ENCODE data around the gene TBXAS1.
"Not testable (repeated sequence)": the region's sequence is repeated elsewhere in the genome, so short reads cannot be mapped to it uniquely, and the experiment has no call there.

TBXAS1 gene

DNA sequence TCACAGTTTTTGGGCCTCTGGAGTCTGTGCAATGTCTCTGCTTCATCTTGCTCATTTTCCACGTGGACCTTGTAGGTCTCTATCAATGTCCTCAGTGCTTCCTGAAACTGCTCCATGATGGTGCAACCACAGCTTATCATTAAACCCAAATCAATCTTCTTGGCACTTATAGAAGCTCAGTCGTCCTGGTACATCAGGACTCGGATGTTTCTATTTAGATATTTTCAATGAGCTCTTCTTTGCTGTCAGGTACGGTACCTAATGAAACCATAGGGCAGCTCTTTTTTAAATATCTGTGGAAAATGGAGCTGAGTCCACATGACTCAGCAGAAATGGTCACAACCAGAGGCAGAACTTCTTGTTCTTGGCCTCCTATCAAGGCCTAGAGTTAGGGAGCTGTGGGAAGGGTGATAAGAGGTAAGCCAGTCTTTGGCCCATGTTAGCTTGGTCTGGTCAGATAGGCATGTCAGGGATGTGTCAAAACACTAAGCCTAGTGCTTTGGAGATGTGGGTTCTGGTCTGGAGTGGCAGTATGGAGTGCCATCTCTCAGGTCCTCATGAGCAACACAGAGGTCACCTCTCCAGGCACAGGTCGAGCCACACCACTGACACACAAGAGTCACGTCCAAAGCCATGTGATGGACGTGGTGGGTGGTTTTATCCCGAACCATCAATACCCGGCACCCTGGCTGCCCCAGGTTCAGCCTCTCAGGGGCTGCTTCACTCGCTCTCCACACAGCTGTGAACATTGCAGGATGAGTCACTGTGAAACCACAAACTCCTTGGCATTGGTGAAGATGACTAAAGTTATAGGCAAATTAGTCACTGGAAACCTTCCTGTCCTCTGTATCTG, 87.0 kb downstream of the TBXAS1 start:
- DNase-seq (ENCODE audit: low spot score) = peak; percentile 59

DNA sequence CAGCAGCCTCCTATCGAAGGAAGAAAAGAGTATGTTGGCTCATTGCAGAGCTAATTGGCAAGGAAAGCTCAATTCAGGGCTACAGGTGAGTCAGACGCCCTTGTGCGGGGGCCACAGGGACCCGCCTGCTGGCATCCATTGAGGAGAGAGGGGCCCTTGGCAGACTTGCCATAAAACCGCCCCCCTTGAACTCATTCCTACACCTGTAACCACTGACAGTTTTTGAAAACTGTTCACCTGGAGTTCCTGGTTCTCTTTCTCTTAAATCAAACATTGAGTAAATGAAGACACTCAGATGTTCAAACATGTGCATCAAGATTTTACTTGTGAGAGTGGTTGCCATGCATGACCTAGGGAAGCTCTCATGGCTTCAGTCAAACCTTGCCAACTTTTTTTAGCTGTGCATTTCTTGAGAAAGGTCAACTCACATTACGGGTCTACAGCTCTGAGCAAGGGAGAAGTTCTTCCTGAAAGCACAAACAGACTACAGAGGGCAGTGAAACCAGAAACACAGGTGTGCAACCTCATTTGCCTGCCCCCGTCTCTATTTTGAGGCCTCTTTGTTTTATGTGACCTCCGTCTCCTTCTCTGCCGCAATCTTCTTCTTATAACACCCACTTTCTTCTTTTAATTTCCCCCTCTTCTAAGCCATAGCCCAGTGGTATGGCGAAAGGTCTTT, 87.8 kb downstream of the TBXAS1 start:
- peak; percentile 42 for DNase-seq (ENCODE audit: low spot score)

DNA sequence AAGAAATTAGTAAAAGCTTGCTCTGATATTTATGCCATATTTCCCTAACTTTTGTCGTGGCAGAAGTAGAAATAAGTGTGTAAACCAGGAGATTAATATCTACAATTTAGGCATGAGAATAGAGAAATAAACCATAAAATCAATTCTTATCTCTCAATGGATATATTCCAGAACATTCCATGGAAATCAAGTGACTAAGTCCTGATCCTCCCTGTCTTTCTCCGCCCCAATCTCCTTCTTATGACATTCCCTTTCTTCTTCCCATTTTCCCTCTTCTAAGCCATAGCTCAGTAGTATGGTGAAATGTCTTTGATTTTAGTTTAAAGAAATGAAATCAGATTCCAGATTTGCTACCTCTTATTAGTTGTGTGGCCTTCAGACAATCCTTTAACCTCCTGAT, 88.8 kb downstream of the TBXAS1 start:
- no peak for DNase-seq (ENCODE audit: low spot score)

DNA sequence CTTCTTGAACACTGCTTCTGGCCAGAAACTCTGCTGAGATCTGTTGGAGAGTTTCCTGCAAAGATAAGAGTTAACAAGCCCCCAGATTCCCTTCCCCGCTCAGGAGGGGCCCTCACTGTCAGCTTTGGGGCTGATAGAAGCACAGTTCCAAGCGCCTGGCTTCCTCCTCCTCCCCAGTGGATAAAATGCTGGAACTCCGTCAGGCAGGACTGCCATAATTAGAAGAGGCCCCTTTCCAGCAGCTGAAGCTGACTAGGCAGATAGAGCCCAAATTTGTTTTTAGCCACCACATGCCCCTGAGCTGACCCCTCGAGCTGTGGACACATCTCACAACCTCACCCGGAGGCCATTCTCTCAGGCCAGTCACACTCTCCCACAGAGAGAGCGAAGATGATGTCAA, 89.4 kb downstream of the TBXAS1 start:
- DNase-seq (ENCODE audit: low spot score) = no peak

DNA sequence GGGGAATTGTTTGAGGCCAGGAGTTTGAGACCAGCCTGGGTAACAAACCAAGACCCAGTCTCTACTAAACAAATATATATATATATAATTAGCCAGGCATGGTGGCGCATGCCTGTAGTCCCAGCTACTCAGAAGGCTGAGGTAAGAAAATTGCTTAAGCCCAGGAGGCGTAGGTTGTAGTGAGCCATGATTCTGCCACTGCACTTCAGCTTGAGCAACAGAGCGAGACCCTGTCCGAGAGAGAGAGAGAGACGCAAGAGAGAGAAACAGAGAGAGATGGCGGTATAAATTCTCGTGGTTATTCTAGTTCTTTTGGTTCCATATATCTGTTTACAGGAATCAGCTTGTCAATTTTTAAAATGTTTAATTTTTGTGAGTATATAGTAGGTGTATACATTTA, 94.0 kb downstream of the TBXAS1 start:
- no peak for DNase-seq (ENCODE audit: low spot score)

DNA sequence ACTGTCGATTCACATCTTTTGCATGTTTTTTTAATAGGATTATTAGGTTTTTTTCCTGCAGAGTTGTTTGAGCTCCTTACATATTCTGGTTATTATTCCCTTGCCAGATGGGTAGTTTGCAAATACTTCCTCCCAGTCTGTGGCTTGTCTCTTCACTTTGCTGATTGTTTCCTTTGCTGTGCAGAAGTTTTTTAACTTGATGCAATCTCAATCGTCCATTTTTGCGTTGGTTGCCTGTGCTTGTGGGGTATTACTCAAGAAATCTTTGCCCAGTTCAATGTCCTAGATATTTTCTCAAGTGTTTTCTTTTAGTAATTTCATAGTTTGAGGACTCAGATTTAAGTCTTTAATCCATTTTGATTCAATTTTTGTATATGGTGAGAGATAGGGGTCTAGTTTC, 95.4 kb downstream of the TBXAS1 start:
- DNase-seq (ENCODE audit: low spot score) = no peak

DNA sequence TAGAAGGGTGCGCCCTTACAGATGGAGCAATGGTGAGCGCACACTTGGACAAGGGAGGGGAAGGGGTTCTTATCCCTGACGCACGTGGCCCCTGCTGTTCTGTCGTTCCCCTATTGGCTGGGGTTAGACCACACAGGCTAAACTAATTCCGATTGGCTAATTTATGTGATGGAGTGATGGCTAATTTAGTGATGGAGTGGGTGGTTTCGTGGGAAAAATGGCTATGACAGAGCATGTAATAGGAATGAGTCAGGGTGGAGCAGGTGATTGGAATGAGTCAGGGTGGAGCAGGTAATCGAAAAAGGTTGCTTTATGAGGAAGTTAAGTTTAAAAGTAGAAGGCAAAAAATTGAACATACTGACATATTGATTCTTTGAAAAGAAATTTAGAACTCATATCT, 100.2 kb downstream of the TBXAS1 start:
- not testable (repeated sequence) for DNase-seq (ENCODE audit: low spot score)

DNA sequence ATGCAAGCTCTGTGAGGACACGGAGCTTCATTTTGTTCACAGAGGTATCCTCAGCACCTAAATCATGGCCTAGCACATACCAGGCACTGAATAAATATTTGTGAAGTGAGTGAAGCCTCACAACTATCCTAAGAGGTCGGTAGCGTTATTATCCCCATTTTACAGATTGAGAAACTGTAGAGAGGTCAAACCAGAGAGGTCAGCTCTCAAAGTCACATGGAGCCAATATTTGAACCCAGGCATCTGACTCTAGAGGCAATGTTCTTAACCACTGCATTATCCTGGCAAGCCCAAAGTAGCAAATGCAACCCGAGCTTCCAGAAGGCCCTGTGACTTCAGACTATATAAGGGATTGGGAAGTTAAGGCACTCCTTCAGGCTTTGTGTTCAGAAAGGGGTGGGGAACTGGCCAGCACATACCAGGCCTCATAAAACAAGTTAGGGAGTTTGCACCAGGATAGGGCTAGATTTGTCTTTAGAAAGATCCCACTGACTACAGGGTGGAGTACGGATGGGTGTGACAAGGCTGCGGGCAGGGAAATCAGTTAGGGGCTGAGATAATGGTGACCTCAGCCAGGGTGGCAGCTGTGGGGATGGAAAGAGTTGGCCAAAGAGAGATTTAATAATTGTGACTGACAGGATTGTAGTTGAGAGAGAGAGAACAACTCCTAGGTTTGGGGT, 101.4 kb downstream of the TBXAS1 start:
- DNase-seq (ENCODE audit: low spot score) = no peak

DNA sequence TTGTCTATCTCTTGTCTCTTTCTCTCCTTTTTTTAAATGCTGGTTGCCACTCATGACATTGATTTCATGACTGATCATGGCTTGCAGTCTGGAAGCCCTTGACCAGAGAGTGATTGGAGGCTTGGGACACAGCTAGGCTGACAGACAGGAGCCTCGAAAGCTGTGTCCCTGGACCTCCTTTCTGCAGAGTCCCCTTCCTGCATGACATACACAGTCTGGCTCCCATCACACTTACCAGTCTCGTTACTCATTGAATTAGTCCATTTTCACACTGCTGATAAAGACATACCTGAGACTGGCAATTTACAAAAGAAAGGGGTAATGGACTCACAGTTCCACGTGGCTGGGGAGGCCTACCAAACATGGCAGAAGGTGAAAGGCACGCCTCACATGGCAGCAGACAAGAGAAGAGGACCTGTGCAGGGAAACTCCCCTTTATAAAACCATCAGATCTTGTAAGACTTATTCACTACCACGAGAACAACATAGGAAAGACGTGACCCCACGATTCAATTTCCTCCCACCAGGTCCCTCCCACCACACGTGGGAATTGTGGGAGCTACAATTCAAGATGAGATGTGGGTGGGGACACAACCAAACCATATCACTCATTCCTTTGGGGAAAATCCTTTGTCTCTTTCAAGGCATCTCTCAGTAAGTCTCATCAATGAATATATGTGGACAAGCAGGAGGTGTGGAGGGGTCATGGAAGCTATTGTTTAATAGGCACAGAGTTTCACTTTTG, 102.3 kb downstream of the TBXAS1 start:
- no peak for DNase-seq (ENCODE audit: low spot score)

DNA sequence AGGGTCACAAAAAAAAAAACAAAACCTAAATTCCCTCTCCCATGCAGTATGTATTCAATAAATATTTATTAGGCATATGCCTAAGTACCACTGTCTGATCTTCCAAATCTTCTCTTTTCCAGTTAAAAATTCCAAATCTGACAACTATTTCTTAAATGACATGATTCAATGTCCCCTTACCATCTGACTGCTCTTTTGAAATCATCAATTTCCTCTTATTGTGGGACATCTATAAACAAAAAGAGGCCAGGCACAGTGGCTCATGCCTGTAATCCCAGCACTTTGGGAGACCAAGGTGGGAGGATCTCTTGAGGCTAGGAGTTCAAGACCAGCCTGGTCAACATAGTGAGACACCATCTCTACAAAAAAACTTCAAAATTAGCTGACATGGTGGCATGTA, 103.5 kb downstream of the TBXAS1 start:
- no peak for DNase-seq (ENCODE audit: low spot score)

DNA sequence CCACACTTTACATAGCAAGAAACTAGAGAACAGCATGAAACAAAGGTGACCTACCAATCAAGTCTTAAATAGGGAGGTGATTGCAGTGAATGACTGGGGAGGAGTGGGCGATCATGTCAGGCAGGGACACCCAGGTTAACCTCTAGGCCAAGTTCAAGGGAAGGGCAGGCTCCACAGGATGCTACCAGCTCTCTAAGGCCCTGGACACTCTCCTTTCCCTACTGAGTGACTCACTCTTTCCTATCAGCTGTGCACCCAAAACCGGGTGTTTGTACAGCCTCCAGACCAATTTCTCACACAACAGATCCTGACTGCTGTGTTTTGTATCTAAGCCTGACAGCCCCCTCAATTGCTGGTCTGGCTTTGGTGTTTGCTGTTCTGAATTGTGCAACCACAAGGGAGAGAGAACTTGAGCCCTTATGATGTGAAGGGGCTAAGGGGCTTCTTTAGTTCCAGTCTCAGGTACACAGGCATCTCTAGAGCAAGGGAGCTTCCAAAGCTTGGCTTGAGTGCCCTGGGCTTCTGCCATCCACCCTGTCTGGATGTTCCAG, 107.8 kb downstream of the TBXAS1 start:
- DNase-seq (ENCODE audit: low spot score) = no peak

DNA sequence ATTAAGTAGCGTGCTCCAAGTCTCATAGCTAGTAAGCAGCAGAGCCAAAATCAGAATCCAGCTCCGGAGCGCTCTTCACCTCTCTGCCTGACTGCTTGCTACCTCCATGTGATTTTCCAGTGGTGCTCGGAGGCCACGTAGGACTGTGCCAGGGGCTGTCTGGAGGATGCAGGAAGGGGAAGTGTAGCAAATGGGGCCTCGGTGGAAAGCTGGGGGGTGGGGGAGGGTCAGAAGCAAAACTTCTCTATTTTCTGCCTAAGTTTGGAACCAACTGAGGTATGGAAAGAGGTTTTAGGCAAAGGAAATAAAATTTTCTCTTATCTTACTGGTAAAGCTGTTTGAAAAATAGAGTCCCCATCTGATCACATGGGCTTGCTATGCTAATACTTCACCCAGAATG, 108.7 kb downstream of the TBXAS1 start:
- no peak for DNase-seq (ENCODE audit: low spot score)

DNA sequence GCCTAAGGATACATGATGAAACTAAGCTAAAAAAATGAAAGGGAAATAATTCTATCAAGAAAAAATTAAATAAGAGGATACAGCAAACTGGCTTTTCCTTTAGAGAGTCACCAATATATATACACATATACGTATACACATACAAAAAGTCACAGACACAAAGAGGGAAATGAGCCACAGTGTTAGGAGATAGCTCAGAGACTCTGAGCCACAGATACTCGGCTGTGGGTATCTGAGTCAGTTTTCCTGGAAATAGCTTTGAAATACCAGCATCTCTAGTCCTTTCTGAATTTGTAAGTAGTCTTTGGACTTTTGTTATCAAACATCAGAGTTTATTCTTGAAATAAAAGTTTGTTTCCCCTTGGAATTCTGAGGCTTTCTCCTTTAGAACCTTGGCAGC, 111.8 kb downstream of the TBXAS1 start:
- no peak for DNase-seq (ENCODE audit: low spot score)

DNA sequence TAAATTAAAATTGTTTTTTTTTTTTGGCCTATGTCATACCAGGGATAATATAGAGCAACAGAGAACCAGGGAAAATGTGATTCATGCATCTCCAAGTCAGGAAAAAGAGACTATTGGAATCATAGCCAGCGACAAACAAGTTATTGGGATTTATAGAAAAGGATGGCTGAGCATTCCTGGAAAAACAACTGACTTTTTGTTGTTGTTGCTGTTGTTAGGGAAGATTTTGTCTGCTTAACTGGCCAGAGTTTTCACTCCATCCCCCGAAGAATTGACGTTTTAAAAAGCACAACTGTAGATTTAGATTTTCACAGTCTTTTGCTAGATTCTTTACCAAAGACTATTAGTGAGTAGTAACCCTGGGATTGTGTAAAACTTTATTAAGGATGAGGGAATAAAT, 112.4 kb downstream of the TBXAS1 start:
- no peak for DNase-seq (ENCODE audit: low spot score)

DNA sequence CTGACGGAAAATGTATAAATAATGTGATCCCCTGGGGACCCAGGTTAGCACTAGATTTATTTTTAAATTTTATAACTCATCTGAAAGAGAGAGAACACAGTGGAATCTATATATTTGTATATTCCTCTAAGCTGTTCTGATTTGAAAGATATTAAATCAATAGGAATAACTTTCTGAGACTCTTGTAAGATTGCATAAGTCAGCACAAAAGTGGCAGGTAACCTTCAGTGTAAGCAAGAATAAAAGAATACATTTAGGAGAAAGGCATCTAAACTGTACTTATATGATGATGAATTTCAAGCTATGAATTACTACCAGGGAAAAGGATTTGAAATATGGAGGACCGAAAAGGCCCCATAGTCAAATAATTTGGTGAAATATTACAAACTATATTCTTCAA, 112.8 kb downstream of the TBXAS1 start:
- no peak for DNase-seq (ENCODE audit: low spot score)

DNA sequence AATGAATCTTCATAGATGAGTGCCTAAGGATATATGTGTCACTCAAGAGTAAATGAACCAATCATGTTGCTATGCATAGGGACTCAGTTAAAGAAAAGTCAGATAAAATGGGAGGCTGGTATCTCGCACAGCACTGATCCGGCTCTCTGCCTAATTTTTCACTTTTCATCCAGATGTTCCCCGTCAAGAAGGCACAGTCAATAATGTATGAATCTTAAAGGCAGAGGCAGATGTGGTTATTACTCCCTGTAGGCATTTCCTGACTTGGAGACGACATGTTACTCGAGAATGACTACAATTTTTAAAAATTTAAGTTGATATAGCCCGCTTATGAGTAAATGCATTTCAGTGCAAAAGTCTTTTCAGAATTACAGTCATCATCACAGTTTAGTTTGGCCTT, 113.6 kb downstream of the TBXAS1 start:
- DNase-seq (ENCODE audit: low spot score) = no peak

DNA sequence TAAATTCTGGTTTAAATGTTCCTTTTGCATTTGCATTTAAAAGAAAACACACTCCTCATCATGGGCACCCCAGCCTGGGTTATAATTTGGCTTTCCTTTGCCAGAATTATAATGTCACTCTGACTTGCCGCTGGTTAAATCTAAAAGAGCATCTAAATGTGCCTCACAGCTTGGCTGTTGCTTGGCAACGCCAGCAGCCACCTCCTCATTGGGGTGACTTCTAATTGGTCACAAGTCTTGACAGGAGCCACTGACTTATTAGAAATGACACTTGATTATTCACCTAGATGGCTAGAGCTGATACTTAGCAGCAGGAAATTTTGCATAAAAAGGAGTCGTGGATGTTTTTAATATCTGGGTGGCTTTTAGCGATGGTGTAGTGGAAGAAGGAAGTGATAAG, 114.3 kb downstream of the TBXAS1 start:
- no peak for DNase-seq (ENCODE audit: low spot score)

DNA sequence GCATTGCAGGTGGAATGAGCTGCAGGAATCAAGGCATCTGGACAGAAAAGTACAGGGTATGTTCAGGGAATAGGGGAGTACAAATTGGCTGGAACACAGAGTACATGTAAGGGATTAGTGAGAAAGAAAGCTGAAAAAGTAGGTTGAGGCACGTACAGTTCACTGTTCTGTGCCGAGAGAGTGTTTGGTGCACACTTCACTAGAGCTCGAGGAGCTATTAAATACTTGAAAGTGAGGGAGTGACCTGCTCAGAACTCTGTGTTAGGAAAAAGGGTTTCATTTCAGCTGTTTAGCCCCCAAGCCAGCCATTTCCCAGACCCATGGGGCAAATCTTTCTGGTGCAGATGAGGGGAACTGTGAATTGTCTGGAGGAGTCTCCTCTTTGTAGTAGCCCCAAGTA, 115.2 kb downstream of the TBXAS1 start:
- no peak for DNase-seq (ENCODE audit: low spot score)

DNA sequence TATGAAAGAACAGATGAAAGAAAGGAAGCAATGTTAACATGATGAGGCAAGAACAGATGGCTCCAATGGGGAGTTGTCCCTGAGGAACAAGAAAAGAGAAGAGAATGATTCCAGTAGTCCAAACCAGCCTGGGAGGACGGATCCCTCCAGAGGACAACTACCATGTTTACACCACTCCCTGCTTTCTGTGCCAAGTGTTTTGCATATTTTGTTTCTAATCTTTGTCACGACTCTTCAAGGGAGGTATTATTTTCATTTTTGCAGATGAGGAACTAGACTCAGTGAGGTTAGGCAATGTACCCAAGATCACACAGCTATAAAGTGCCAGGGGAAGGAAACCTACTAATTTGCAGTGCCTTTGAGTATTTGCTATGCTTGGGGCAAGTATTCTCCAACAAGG, 117.5 kb downstream of the TBXAS1 start:
- no peak for DNase-seq (ENCODE audit: low spot score)

DNA sequence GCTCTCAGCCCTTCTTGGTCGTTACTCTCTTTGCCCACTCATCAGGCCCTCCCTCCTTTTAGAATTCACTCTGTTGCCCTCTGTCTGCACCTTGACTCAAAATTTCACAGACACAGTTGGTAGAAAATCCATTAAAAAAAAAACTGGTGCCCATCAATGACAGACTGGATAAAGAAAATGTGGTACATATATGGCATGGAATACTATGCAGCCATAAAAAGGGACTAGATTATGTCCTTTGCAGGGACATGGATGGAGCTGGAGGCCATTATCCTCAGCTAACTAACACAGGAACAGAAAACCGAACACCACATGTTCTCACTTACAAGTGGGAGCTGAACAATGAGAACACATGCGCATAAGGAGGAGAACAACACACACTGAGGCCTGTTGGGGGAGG, 118.0 kb downstream of the TBXAS1 start:
- DNase-seq (ENCODE audit: low spot score) = no peak

DNA sequence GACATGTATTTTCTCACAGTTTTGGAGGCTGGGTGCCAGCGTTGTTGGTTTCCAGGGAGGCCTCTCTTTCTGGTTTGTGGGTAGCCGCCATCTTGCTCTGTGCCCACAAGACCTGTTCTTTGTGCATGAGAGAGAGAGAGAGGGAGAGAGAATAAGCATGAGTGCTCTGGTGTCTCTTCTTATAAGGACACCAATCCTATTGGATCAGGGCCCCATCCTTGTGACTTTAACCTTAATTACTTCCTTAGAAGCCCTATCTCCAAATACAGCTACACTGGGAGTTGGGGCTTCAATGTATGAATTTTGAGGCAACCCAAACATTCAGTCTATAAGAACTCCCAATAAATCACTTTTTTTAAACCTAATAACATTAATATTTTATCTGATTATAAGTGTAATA, 119.1 kb downstream of the TBXAS1 start:
- DNase-seq (ENCODE audit: low spot score) = no peak

All from NAMALWA (cell line).